Body of pancreas (tissue), 4 donors: ENCODE measurements around the gene IL1RAPL1. TPM values are rescaled to one million over a fixed set of nuclear protein-coding genes. Genes with fewer than 3 reads are reported as not detected.

ENCODE experiments used
- ATAC-seq: fragments of 150-250 bp; one replicate; pipeline ENCODE4 v1.9.1; 2016
- DNase-seq, 4 donors: peaks; one replicate each; pipeline ENCODE4 v3.0.0-alpha.2; 2019
- H3K27ac ChIP-seq, 4 donors: fragments of 200-600 bp; sonication (generic); 1 replicate in 3 of 4; 2 replicates in 1 of 4; pipeline versions ENCODE4 v1.5.1 to v1.6.1; 2016 to 2019; ENCODE audit warnings: mild to moderate bottlenecking in 1 of 4, mixed read lengths in 1 of 4, moderate library complexity in 1 of 4
- H3K27me3 ChIP-seq, 2 donors: fragments of 200-600 bp; sonication (generic); one replicate each; pipeline ENCODE4 v1.6.0; 2016; ENCODE audit warnings: mild to moderate bottlenecking in 1 of 2
- H3K36me3 ChIP-seq, 2 donors: fragments of 200-600 bp; sonication (generic); replicated peaks in 1 of 2; 2 replicates each; pipeline ENCODE4 v1.5.1; 2016; ENCODE audit warnings: low read depth in 2 of 2; ENCODE audit not compliant: insufficient read depth in 1 of 2
- H3K4me1 ChIP-seq: fragments of 200-600 bp; sonication (generic); one replicate; pipeline ENCODE4 v1.6.0; 2016
- H3K4me3 ChIP-seq, 2 donors: fragments of 200-600 bp; sonication (generic); 1 replicate in 1 of 2; 2 replicates in 1 of 2; pipeline ENCODE4 v1.5.1; 2016 to 2019
- H3K9me3 ChIP-seq, 3 donors: fragments of 200-600 bp; sonication (generic); 1 replicate in 2 of 3; 2 replicates in 1 of 3; pipeline ENCODE4 v1.5.1; 2016
- CTCF ChIP-seq, 7 experiments: fragments of 450-650 bp in 4 of 7; fragments of 200-600 bp in 3 of 7; sonication (generic) in 3 of 7; IDR thresholded peaks; one replicate each; pipeline ENCODE4 v1.5.1; 2016 to 2019; ENCODE audit warnings: antibody characterized with exemption in 7 of 7
- POLR2A ChIP-seq, 3 donors: fragments of 450-650 bp; IDR thresholded peaks; one replicate each; pipeline ENCODE4 v1.6.1; 2016; ENCODE audit warnings: antibody characterized with exemption in 3 of 3, mild to moderate bottlenecking in 2 of 3
- WGBS, 2 donors: methylation state at CpG; one replicate each; pipeline ENCODE4 v1.1.5; 2017; 5-methylcytosine and 5-hydroxymethylcytosine counted together
- intact Hi-C: fragments of 100-400 bp; cut with DNase I; formaldehyde crosslinking; loops from one replicate; pipeline ENCODE4 v1.15.1; 2023
- total RNA-seq, 2 donors: library from RNA; depleted of rRNA; stranded (reverse); fragments of >200 nt; gene quantifications; one replicate each; pipeline ENCODE4 v1.1.0, GENCODE V29; 2016

Gene IL1RAPL1
- total RNA-seq, 2 donors from 2014 or later, result 0.26 TPM; not detected in 1

GRCh38 chrX:29487714-29488113, 900.5 kb downstream of the IL1RAPL1 start:
- no peak overlapping the region for H3K4me3 ChIP-seq
- no peak for TF ChIP-seq POLR2A (IDR thresholded peaks at IDR 0.05)
- 30 to 33% methylated on average over 1 of the region's 1 CpG for WGBS, 2 donors
- no peaks in the 10 kb centered on the region for H3K27me3 ChIP-seq
- no peaks in the 10 kb centered on the region for H3K9me3 ChIP-seq
- no peak overlapping the region for H3K27ac ChIP-seq
- intact Hi-C loops, result no loop called here
- no peaks in the 10 kb centered on the region for H3K36me3 ChIP-seq
- ATAC-seq, result no peak
- H3K4me1 ChIP-seq, result no peaks in the 10 kb centered on the region
- DNase-seq, result no peak

GRCh38 chrX:29488919-29489318, 901.7 kb downstream of the IL1RAPL1 start:
- ATAC-seq (no peak), DNase-seq (peak in 1 of 4 donors; percentile 2)
- no peak for TF ChIP-seq POLR2A (IDR thresholded peaks at IDR 0.05)
- TF ChIP-seq CTCF (IDR thresholded peaks at IDR 0.05), result no peak
- Histone ChIP-seq H3K27me3 (no peaks in the 10 kb centered on the region), H3K27ac (no peak overlapping the region), H3K4me3 (no peak overlapping the region), H3K36me3 (no peaks in the 10 kb centered on the region), H3K4me1 (no peaks in the 10 kb centered on the region), H3K9me3 (no peaks in the 10 kb centered on the region)
- WGBS, 2 donors, result 0 to 9% methylated on average over 1 of the region's 1 CpG
- intact Hi-C loops, result no loop called here

- no peaks in the 10 kb centered on the region for H3K27me3 ChIP-seq
- no peak overlapping the region for H3K27ac ChIP-seq
- TF ChIP-seq CTCF (IDR thresholded peaks at IDR 0.05) (no peak), POLR2A (IDR thresholded peaks at IDR 0.05) (no peak)
- intact Hi-C loops, result no loop called here
- no peaks in the 10 kb centered on the region for H3K9me3 ChIP-seq
- no peak for DNase-seq
- no peaks in the 10 kb centered on the region for H3K36me3 ChIP-seq
- no peak for ATAC-seq
- H3K4me3 ChIP-seq, result no peak overlapping the region
- no peaks in the 10 kb centered on the region for H3K4me1 ChIP-seq
- 67 to 71% methylated on average over 2 of the region's 2 CpGs for WGBS, 2 donors
These were observed 903.4 kb downstream of the IL1RAPL1 start for GRCh38 chrX:29490606-29491005.

- Histone ChIP-seq H3K4me1 (no peaks in the 10 kb centered on the region), H3K9me3 (no peaks in the 10 kb centered on the region), H3K36me3 (no peaks in the 10 kb centered on the region), H3K27me3 (no peaks in the 10 kb centered on the region), H3K27ac (no peak overlapping the region), H3K4me3 (no peak overlapping the region)
- 41 to 46% methylated on average over 3 of the region's 3 CpGs for WGBS, 2 donors
- no peak for ATAC-seq
- intact Hi-C loops, result no loop called here
- TF ChIP-seq CTCF (IDR thresholded peaks at IDR 0.05) (no peak), POLR2A (IDR thresholded peaks at IDR 0.05) (no peak)
- DNase-seq, result no peak
These were observed 904.4 kb downstream of the IL1RAPL1 start for GRCh38 chrX:29491659-29492058.

- Histone ChIP-seq H3K4me1 (no peaks in the 10 kb centered on the region), H3K27ac (no peak overlapping the region), H3K9me3 (no peaks in the 10 kb centered on the region), H3K4me3 (no peak overlapping the region), H3K36me3 (no peaks in the 10 kb centered on the region), H3K27me3 (no peaks in the 10 kb centered on the region)
- no peak for TF ChIP-seq POLR2A (IDR thresholded peaks at IDR 0.05)
- TF ChIP-seq CTCF (IDR thresholded peaks at IDR 0.05), result no peak
- DNase-seq (no peak), ATAC-seq (no peak)
- intact Hi-C loops, result no loop called here
- 50 to 55% methylated on average over 2 of the region's 2 CpGs for WGBS, 2 donors
These were observed 909.5 kb downstream of the IL1RAPL1 start for GRCh38 chrX:29496636-29497180.
